Endothelial cell of umbilical vein (primary cell): ENCODE results near the gene FAT2. TPM values are rescaled to one million over a fixed set of nuclear protein-coding genes. Genes with fewer than 3 reads are reported as not detected.
"Not testable (repeated sequence)": the region's sequence is repeated elsewhere in the genome, so short reads cannot be mapped to it uniquely, and the experiment has no call there.

ENCODE experiments used
- BruUV-seq: library from RNA; stranded (reverse); fragments of 400-500 nt; replicated peaks from 2 replicates; lab custom pipeline; 2021; lab: Mats Ljungman, UMichigan
- CTCF ChIA-PET: fragments of 300-600, 350-600 bp; sonication (Branson Sonifier 250); formaldehyde crosslinking; loops from one replicate; lab custom pipeline; 2021; ENCODE audit warnings: antibody characterized with exemption, inconsistent platforms; lab: Charles Lee
- POLR2A ChIA-PET: fragments of 300-600, 350-600 bp; sonication (Branson Sonifier 250); formaldehyde crosslinking; loops from one replicate; lab custom pipeline; 2021; ENCODE audit warnings: antibody characterized with exemption, inconsistent platforms; lab: Charles Lee
- DNase-seq: peaks from one replicate; pipeline ENCODE4 v3.0.0-alpha.2; 2011; ENCODE audit warnings: low read depth, low spot score
- FAIRE-seq: peaks from 2 replicates; lab custom pipeline; 2011; peaks lifted over from hg19 to GRCh38; lab: Jason Lieb, UNC
- H2AFZ ChIP-seq: 2 replicates; pipeline ENCODE4 v1.6.0; 2012; ENCODE audit warnings: low read depth, low read length, control low read depth, inconsistent platforms
- H3K27ac ChIP-seq: 2 replicates; pipeline ENCODE4 v1.5.1; 2011; ENCODE audit warnings: low read depth, mild to moderate bottlenecking, control low read depth, low read length, moderate library complexity; ENCODE audit not compliant: insufficient read depth
- H3K27me3 ChIP-seq, 2 experiments: 2 replicates each; pipeline versions ENCODE4 v1.6.0 to v1.6.1; 2011; ENCODE audit warnings: low read length in 2 of 2, mixed read lengths in 1 of 2; ENCODE audit not compliant: control insufficient read depth in 2 of 2, insufficient read depth in 2 of 2
- H3K36me3 ChIP-seq, 2 experiments: 2 replicates in 1 of 2; 3 replicates in 1 of 2; pipeline ENCODE4 v1.5.1; 2011; ENCODE audit warnings: low read length in 2 of 2, mild to moderate bottlenecking in 1 of 2, moderate library complexity in 1 of 2; ENCODE audit not compliant: control insufficient read depth in 2 of 2, insufficient read depth in 2 of 2; ENCODE audit errors: extremely low read depth in 1 of 2
- H3K4me1 ChIP-seq: 3 replicates; pipeline ENCODE4 v1.5.1; 2011; ENCODE audit warnings: mild to moderate bottlenecking, low read length; ENCODE audit not compliant: control insufficient read depth, insufficient read depth; ENCODE audit errors: extremely low read depth
- H3K4me2 ChIP-seq: 2 replicates; pipeline ENCODE4 v1.6.1; 2011; ENCODE audit warnings: low read length, control low read depth, mixed read lengths; ENCODE audit not compliant: insufficient read depth
- H3K4me3 ChIP-seq, 3 experiments: fragments of 200-600 bp in 1 of 3; sonication (generic), shearing (Covaris generic) in 1 of 3; replicated peaks in 1 of 3; 2 replicates each; pipeline ENCODE4 v1.5.1; 2011 to 2016; ENCODE audit warnings: control low read depth in 3 of 3, low read length in 3 of 3, mild to moderate bottlenecking in 2 of 3, inconsistent platforms in 1 of 3, low read depth in 1 of 3, moderate library complexity in 1 of 3; ENCODE audit not compliant: insufficient read depth in 1 of 3
- H3K79me2 ChIP-seq: 2 replicates; pipeline ENCODE4 v1.6.0; 2012; ENCODE audit warnings: low read length, inconsistent platforms; ENCODE audit not compliant: control insufficient read depth, insufficient read depth
- H3K9ac ChIP-seq: replicated peaks from 2 replicates; pipeline ENCODE3; 2011; ENCODE audit warnings: low read length, control low read depth; ENCODE audit not compliant: insufficient read depth; ENCODE audit errors: extremely low read depth
- H3K9me1 ChIP-seq: replicated peaks from 3 replicates; pipeline ENCODE4 v1.6.0; 2011; ENCODE audit warnings: mild to moderate bottlenecking, low read length; ENCODE audit not compliant: control insufficient read depth, insufficient read depth; ENCODE audit errors: extremely low read depth
- H3K9me3 ChIP-seq: replicated peaks from 2 replicates; pipeline ENCODE4 v1.5.1; 2012; ENCODE audit warnings: low read length, inconsistent platforms; ENCODE audit not compliant: control insufficient read depth, insufficient read depth
- H4K20me1 ChIP-seq: replicated peaks from 2 replicates; pipeline ENCODE3; 2011; ENCODE audit warnings: mild to moderate bottlenecking, low read length; ENCODE audit not compliant: control insufficient read depth, insufficient read depth; ENCODE audit errors: extremely low read depth
- CTCF ChIP-seq, 2 donors: IDR thresholded peaks; 1 replicate in 1 of 2; 2 replicates in 1 of 2; pipeline ENCODE4 v1.5.1; 2011; ENCODE audit warnings: low read length in 2 of 2, mild to moderate bottlenecking in 2 of 2, moderate library complexity in 2 of 2, control low read depth in 1 of 2, inconsistent platforms in 1 of 2, low read depth in 1 of 2; ENCODE audit not compliant: insufficient read depth in 1 of 2; ENCODE audit errors: extremely low read depth in 1 of 2
- EZH2 ChIP-seq: IDR thresholded peaks from 2 replicates; pipeline ENCODE4 v1.6.1; 2012; ENCODE audit warnings: borderline replicate concordance, low read depth, mild to moderate bottlenecking, moderate library complexity, low read length, inconsistent platforms; ENCODE audit not compliant: severe bottlenecking
- FOS ChIP-seq: IDR thresholded peaks from 2 replicates; pipeline ENCODE4 v1.6.1; 2011; ENCODE audit warnings: mild to moderate bottlenecking, low read length, moderate library complexity, borderline replicate concordance; ENCODE audit not compliant: insufficient read depth
- GATA2 ChIP-seq: IDR thresholded peaks from 2 replicates; pipeline ENCODE4 v1.7.0; 2011; ENCODE audit warnings: low read depth, mild to moderate bottlenecking, moderate library complexity, mixed read lengths, low read length; ENCODE audit not compliant: insufficient read length, insufficient read depth
- JUN ChIP-seq: IDR thresholded peaks from 2 replicates; pipeline ENCODE4 v1.6.1; 2011; ENCODE audit warnings: borderline replicate concordance, low read depth; ENCODE audit not compliant: insufficient read length, insufficient read depth
- MAX ChIP-seq: IDR thresholded peaks from 2 replicates; pipeline ENCODE4 v1.6.1; 2011; ENCODE audit not compliant: insufficient read depth, insufficient read length
- MYC ChIP-seq: IDR thresholded peaks from one replicate; pipeline ENCODE4 v1.6.1; 2011; ENCODE audit warnings: mild to moderate bottlenecking, low read depth, low read length
- POLR2A ChIP-seq: IDR thresholded peaks from 2 replicates; pipeline ENCODE4 v1.6.1; 2012; ENCODE audit warnings: low read depth, mild to moderate bottlenecking, control low read depth, low read length
- POLR2AphosphoS5 ChIP-seq: IDR thresholded peaks from 2 replicates; pipeline ENCODE4 v1.6.1; 2012; ENCODE audit warnings: low read depth, mild to moderate bottlenecking, control low read depth, low read length, moderate library complexity; ENCODE audit not compliant: insufficient read depth
- dilution Hi-C: fragments of 300-500 bp; cut with MboI; formaldehyde crosslinking; loops from one replicate; pipeline ENCODE4 v1.15.0; 2019; ENCODE audit warnings: low sequenced_read_pairs; ENCODE audit not compliant: extremely low pct_ligation_motif_present
- intact Hi-C: fragments of 100-400 bp; cut with micrococcal nuclease; formaldehyde crosslinking; loops from one replicate; pipeline ENCODE4 v1.10.0; 2022
- polyA plus RNA-seq, 4 experiments: library from polyadenylated mRNA; depleted of rRNA in 3 of 4; stranded (reverse) in 3 of 4; unstranded in 1 of 4; fragments of >200 nt; gene quantifications; 2 replicates each; pipeline versions ENCODE4 v1.2.1 to v1.2.3, GENCODE V29; 2011 to 2012; ENCODE audit warnings: missing spikeins in 1 of 4
- total RNA-seq: library from RNA; stranded (reverse); gene quantifications from 2 replicates; pipeline ENCODE4 v1.2.3, GENCODE V29; 2021

The FAT2 gene
- total and polyA plus RNA-seq, 2 donors (not counting 3 experiments of a cell fraction or from before 2014, with no cell fraction given): not detected

GRCh38 chr5:151585970-151586369 lies 5.2 kb downstream of the FAT2 start:
- no TSS peak for BruUV-seq
- dilution Hi-C loops: no loop called here
- Histone ChIP-seq H3K4me2 (no peak overlapping the region), H3K36me3 (no peaks in the 10 kb centered on the region), H3K9me3 (no peaks in the 10 kb centered on the region), H3K4me1 (no peaks in the 10 kb centered on the region), H3K4me3 (no peak overlapping the region), H4K20me1 (no peaks in the 10 kb centered on the region), H3K27ac (no peak overlapping the region), H2AFZ (no peak overlapping the region), H3K9me1 (no peaks in the 10 kb centered on the region), H3K27me3 (peaks cover 0 to 3% of the 10 kb centered on the region in 2 experiments), H3K79me2 (no peaks in the 10 kb centered on the region), H3K9ac (no peak overlapping the region)
- intact Hi-C loops: no loop called here
- ChIA-PET CTCF (interaction anchor here (0.6 to 1.2 kb wide), 2 partner anchors 66 to 418 kb away, joined by 3 to 5 read pairs; no protein-coding TSS in a partner anchor), POLR2A (no interaction called here)
- TF ChIP-seq POLR2A: no peak
- no peak for TF ChIP-seq GATA2
- TF ChIP-seq MYC: no peak
- no peak for TF ChIP-seq FOS
- TF ChIP-seq MAX: no peak
- no peak for TF ChIP-seq CTCF (IDR thresholded peaks at IDR 0.05; ENCODE audit: extremely low read depth in 1 of 2, insufficient read depth in 1 of 2, low read depth in 1 of 2, low read length in 2 of 2)
- TF ChIP-seq JUN: no peak
- TF ChIP-seq POLR2AphosphoS5: no peak
- no peak for TF ChIP-seq EZH2
- FAIRE-seq (no peak), DNase-seq (no peak)

- intact Hi-C loops, DNase-seq, H3K4me3 ChIP-seq, H2AFZ ChIP-seq, H3K9me1 ChIP-seq, H3K27me3 ChIP-seq, H3K9me3 ChIP-seq, dilution Hi-C loops, H3K36me3 ChIP-seq, BruUV-seq, H4K20me1 ChIP-seq, POLR2A ChIA-PET, H3K79me2 ChIP-seq, H3K4me1 ChIP-seq, H3K9ac ChIP-seq, H3K27ac ChIP-seq, FAIRE-seq, H3K4me2 ChIP-seq: not testable (repeated sequence)
- CTCF ChIA-PET: interaction anchor here (0.6 to 1.2 kb wide), 3 partner anchors 8 to 418 kb away, joined by 3 to 5 read pairs (median 3); no protein-coding TSS in a partner anchor
Observed at GRCh38 chr5:151585344-151585743, 5.8 kb downstream of the FAT2 start.
